GM23248 (cell line): ENCODE measurements around the gene UBAP1. TPM values are rescaled to one million over a fixed set of nuclear protein-coding genes. Genes with fewer than 3 reads are reported as not detected.
"Not testable (repeated sequence)": the region's sequence is repeated elsewhere in the genome, so short reads cannot be mapped to it uniquely, and the experiment has no call there.

Experiments
- DNase-seq: peaks from one replicate; pipeline ENCODE4 v3.0.0-alpha.2; 2015
- H2AFZ ChIP-seq: fragments of 200-600 bp; sonication (generic); 2 replicates; pipeline ENCODE4 v1.6.1; 2016; ENCODE audit warnings: antibody characterized with exemption
- H3F3A ChIP-seq: fragments of 200-600 bp; sonication (generic); 2 replicates; pipeline ENCODE4 v1.6.1; 2016; ENCODE audit warnings: mild to moderate bottlenecking, antibody characterized with exemption, mixed run types; ENCODE audit not compliant: insufficient read depth
- H3K27ac ChIP-seq: fragments of 200-600 bp; sonication (generic); 2 replicates; pipeline ENCODE4 v1.5.1; 2016; ENCODE audit warnings: mild to moderate bottlenecking
- H3K27me3 ChIP-seq: fragments of 200-600 bp; sonication (generic); replicated peaks from 2 replicates; pipeline ENCODE4 v1.6.1; 2016; ENCODE audit warnings: mild to moderate bottlenecking; ENCODE audit not compliant: insufficient read depth
- H3K36me3 ChIP-seq: fragments of 200-600 bp; sonication (generic); 2 replicates; pipeline ENCODE4 v1.6.1; 2016; ENCODE audit warnings: low read depth, mild to moderate bottlenecking
- H3K4me1 ChIP-seq: fragments of 200-600 bp; sonication (generic); 2 replicates; pipeline ENCODE4 v1.6.1; 2016; ENCODE audit warnings: mild to moderate bottlenecking; ENCODE audit not compliant: insufficient read depth
- H3K4me2 ChIP-seq: fragments of 200-600 bp; sonication (generic); one replicate; pipeline ENCODE4 v1.6.1; 2016; ENCODE audit warnings: mild to moderate bottlenecking; ENCODE audit not compliant: unreplicated experiment
- H3K4me3 ChIP-seq: fragments of 200-600 bp; sonication (generic); 2 replicates; pipeline ENCODE4 v1.5.1; 2016; ENCODE audit warnings: mild to moderate bottlenecking
- H3K79me2 ChIP-seq: fragments of 200-600 bp; sonication (generic); 2 replicates; pipeline ENCODE4 v1.6.1; 2016; ENCODE audit warnings: mild to moderate bottlenecking; ENCODE audit not compliant: insufficient read depth
- H3K9ac ChIP-seq: fragments of 200-600 bp; sonication (generic); 2 replicates; pipeline ENCODE4 v1.6.1; 2016; ENCODE audit warnings: mild to moderate bottlenecking
- H3K9me2 ChIP-seq: fragments of 200-600 bp; sonication (generic); 2 replicates; pipeline ENCODE4 v1.6.1; 2016; ENCODE audit warnings: mixed run types, mild to moderate bottlenecking, moderate library complexity; ENCODE audit not compliant: insufficient read depth
- H3K9me3 ChIP-seq: fragments of 200-600 bp; sonication (generic); one replicate; pipeline ENCODE4 v1.6.1; 2017; ENCODE audit warnings: low read depth
- H4K20me1 ChIP-seq: fragments of 200-600 bp; sonication (generic); 2 replicates; pipeline ENCODE4 v1.6.0; 2016; ENCODE audit not compliant: insufficient read depth
- EZH2 ChIP-seq: fragments of 200-600 bp; sonication (generic); IDR thresholded peaks from 2 replicates; pipeline ENCODE4 v1.6.1; 2018; ENCODE audit warnings: antibody characterized with exemption, mild to moderate bottlenecking; ENCODE audit not compliant: insufficient read depth, poor library complexity, severe bottlenecking
- EZH2phosphoT487 ChIP-seq: fragments of 200-600 bp; sonication (generic); IDR thresholded peaks from 2 replicates; pipeline ENCODE4 v1.6.1; 2018; ENCODE audit warnings: antibody characterized with exemption, moderate library complexity, mild to moderate bottlenecking, low read depth; ENCODE audit not compliant: insufficient read depth
- WGBS, 2 experiments: methylation state at CpG; one replicate each; pipeline ENCODE4 v1.1.6; 2015 to 2017; ENCODE audit warnings: low lambda C conversion rate in 2 of 2, low coverage in 1 of 2; ENCODE audit errors: missing lambda C conversion rate in 2 of 2; 5-methylcytosine and 5-hydroxymethylcytosine counted together
- in situ Hi-C: fragments of 300-500 bp; cut with MboI; formaldehyde crosslinking; loops from 2 replicates; pipeline ENCODE4 v1.15.0; 2020
- polyA plus RNA-seq: library from polyadenylated mRNA; unstranded; fragments of >200 nt; fragmentation: Nextera tagmentation; extraction: Ambion mirVana; gene quantifications from 2 replicates; pipeline ENCODE4 v1.2.1, GENCODE V29; 2016
- total RNA-seq: library from RNA; depleted of rRNA; stranded (reverse); fragments of >200 nt; shearing (Covaris generic); gene quantifications from 2 replicates; pipeline ENCODE4 v1.2.3, GENCODE V29; 2014

UBAP1 gene
- total and polyA plus RNA-seq, 2 experiments from 2014 or later: 26.8 to 50.1 TPM

DNA sequence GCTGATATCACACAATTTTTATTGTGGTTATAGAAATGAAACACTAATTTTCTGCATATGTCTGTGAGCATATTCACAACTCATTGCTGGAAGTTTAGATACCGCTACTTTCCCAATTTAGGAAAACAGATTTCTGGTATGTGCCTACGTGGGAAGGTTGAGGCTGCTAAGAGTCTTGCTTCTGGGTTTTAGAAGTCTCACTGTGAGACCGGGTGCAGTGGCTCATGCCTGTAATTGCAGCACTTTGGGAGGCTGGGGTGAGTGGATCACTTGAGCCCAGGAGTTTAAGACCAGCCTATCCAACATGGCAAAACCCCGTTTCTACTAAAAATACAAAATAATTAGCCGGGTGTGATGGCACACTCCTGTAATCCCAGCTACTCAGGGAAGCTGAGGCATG lies 39.6 kb downstream of the UBAP1 start:
- Histone ChIP-seq H3K9ac (no peak overlapping the region), H4K20me1 (peaks cover 3% of the 10 kb centered on the region; the same call in 1 of the 2 replicates), H3K36me3 (no peaks in the 10 kb centered on the region), H3K4me3 (no peak overlapping the region), H3K27ac (peak overlapping the region; percentile 56), H3K9me2 (no peaks in the 10 kb centered on the region), H2AFZ (no peak overlapping the region), H3F3A (peaks cover 31% of the 10 kb centered on the region), H3K4me1 (peaks cover 32% of the 10 kb centered on the region), H3K27me3 (no peaks in the 10 kb centered on the region), H3K79me2 (peaks cover 74% of the 10 kb centered on the region), H3K9me3 (no peaks in the 10 kb centered on the region), H3K4me2 (no peak overlapping the region)
- TF ChIP-seq EZH2phosphoT487 (no peak), EZH2 (no peak)
- in situ Hi-C loops: no loop called here
- peak; percentile 64 for DNase-seq
- WGBS, 2 experiments: 35 to 42% methylated on average over 5 of the region's 5 CpGs

DNA sequence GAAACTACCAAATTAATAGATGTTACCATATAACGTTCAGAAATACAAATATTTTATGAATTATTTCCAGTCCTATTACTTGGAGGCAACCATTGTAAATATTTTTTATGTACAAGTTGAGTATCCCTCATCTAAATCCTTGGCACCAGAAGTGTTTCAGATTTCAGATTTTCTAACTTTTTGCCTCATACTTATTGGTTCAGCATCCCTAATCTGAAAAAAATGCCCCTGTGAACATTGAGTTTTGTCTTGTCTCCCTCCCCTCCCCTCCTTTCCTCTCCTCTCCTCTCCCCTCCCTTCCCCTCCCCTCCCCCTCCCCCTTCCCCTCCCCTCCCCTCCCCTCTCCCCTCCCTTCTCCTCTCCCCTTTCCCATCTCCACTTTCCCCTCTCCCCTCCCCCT lies 40.6 kb downstream of the UBAP1 start:
- Histone ChIP-seq H3K4me2 (no peak overlapping the region), H3K9ac (no peak overlapping the region), H3K9me3 (no peaks in the 10 kb centered on the region), H3K27ac (no peak overlapping the region), H2AFZ (no peak overlapping the region), H3K36me3 (no peaks in the 10 kb centered on the region), H4K20me1 (peaks cover 3% of the 10 kb centered on the region; the same call in 1 of the 2 replicates), H3F3A (peaks cover 41% of the 10 kb centered on the region), H3K4me3 (no peak overlapping the region), H3K79me2 (peaks cover 72% of the 10 kb centered on the region), H3K9me2 (no peaks in the 10 kb centered on the region), H3K27me3 (no peaks in the 10 kb centered on the region), H3K4me1 (peaks cover 37% of the 10 kb centered on the region)
- TF ChIP-seq EZH2 (no peak), EZH2phosphoT487 (no peak)
- in situ Hi-C loops: no loop called here
- DNase-seq: no peak
- WGBS, 2 experiments: 22 to 23% methylated on average over 1 of the region's 1 CpG

DNA sequence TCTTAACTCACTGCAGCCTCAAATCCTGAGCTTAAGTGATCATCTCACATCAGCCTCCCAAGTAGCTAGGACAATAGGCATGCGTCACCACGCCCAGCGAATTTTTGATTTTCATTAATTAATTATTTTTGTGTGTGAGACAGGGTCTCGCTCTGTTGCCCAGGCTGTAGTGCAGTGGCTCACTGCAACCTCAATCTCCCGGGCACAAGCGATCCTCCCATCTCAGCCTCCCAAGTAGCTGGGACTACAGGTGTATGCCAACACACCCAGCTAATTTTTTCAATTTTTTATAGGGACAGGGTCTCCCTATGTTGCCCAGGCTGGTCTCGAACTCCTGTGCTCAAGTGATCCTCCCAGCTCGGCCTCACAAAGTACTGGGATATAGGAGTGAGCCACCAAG lies 41.4 kb downstream of the UBAP1 start:
- Histone ChIP-seq H2AFZ (no peak overlapping the region), H3K27me3 (no peaks in the 10 kb centered on the region), H4K20me1 (peaks cover 3% of the 10 kb centered on the region; the same call in 1 of the 2 replicates), H3K9ac (no peak overlapping the region), H3K9me2 (no peaks in the 10 kb centered on the region), H3K36me3 (no peaks in the 10 kb centered on the region), H3F3A (peaks cover 46% of the 10 kb centered on the region), H3K4me3 (no peak overlapping the region), H3K27ac (no peak overlapping the region), H3K4me2 (no peak overlapping the region), H3K4me1 (peaks cover 37% of the 10 kb centered on the region), H3K79me2 (peaks cover 72% of the 10 kb centered on the region), H3K9me3 (no peaks in the 10 kb centered on the region)
- no peak for DNase-seq
- 95 to 99% methylated on average over 8 of the region's 8 CpGs for WGBS, 2 experiments
- TF ChIP-seq EZH2 (no peak), EZH2phosphoT487 (no peak)
- in situ Hi-C loops: no loop called here

DNA sequence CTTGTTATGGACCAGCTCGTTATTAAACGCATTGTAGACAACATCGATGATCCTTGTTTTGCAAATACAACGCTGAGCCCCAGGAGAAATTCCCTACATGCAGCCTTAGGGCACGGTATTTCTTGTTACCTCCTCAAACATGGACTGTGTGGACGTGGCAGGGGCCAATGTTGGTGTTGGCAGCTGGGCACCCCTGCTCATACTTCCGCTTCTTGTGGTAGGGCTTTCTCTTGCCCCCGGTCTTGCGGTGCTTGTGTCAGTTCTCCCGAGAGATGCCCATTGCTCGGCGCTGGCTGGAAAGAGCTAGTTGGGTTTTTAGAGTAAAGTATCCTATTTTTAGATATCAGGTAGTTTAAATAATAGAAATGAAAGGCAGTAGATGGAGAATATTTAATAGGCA lies 45.5 kb downstream of the UBAP1 start:
- no peak overlapping the region for H3K9ac ChIP-seq
- no peak overlapping the region for H3K27ac ChIP-seq
- peaks cover 45% of the 10 kb centered on the region for H3F3A ChIP-seq
- in situ Hi-C loops: no loop called here
- no peaks in the 10 kb centered on the region for H3K27me3 ChIP-seq
- H3K9me3 ChIP-seq: no peaks in the 10 kb centered on the region
- H3K9me2 ChIP-seq: no peaks in the 10 kb centered on the region
- H4K20me1 ChIP-seq: no peaks in the 10 kb centered on the region; the same call in 1 of the 2 replicates
- no peak for DNase-seq
- no peak for TF ChIP-seq EZH2
- WGBS, 2 experiments: 98 to 99% methylated on average over 10 to 12 of the region's 12 CpGs
- H3K36me3 ChIP-seq: no peaks in the 10 kb centered on the region
- peaks cover 43% of the 10 kb centered on the region for H3K4me1 ChIP-seq
- H3K4me2 ChIP-seq: no peak overlapping the region
- H3K4me3 ChIP-seq: no peak overlapping the region
- no peak overlapping the region for H2AFZ ChIP-seq
- H3K79me2 ChIP-seq: peaks cover 80% of the 10 kb centered on the region

GRCh38 chr9:34226144-34226760 lies 47.4 kb downstream of the UBAP1 start:
- WGBS, 2 experiments: 95 to 98% methylated on average over 7 to 9 of the region's 9 CpGs
- peaks cover 57% of the 10 kb centered on the region for H3K4me1 ChIP-seq
- not testable (repeated sequence) for H4K20me1 ChIP-seq, H3K36me3 ChIP-seq, H3K9me3 ChIP-seq, H3K4me2 ChIP-seq, H3K9ac ChIP-seq, H3K27me3 ChIP-seq, H2AFZ ChIP-seq, H3K4me3 ChIP-seq, H3K9me2 ChIP-seq, DNase-seq, H3K27ac ChIP-seq
- peaks cover 44% of the 10 kb centered on the region for H3F3A ChIP-seq
- H3K79me2 ChIP-seq: peaks cover 87% of the 10 kb centered on the region
- in situ Hi-C loops: loop anchor here (25.0 kb wide), 1 partner anchor 114 kb away; no protein-coding TSS in a partner anchor
